Osteocyte (in vitro differentiated cells): ENCODE data around the gene OR4D1. TPM values are rescaled to one million over a fixed set of nuclear protein-coding genes. Genes with fewer than 3 reads are reported as not detected.

ENCODE experiments used
- DNase-seq: peaks from one replicate; pipeline ENCODE4 v3.0.0; 2021; ENCODE audit warnings: mixed read lengths; ENCODE audit not compliant: unreplicated experiment; ENCODE audit errors: extremely low spot score
- H3K27ac Mint-ChIP-seq: one replicate; pipeline ENCODE4 v1.8.0; 2021; ENCODE audit warnings: mild to moderate bottlenecking, mixed read lengths; ENCODE audit not compliant: unreplicated experiment
- H3K27me3 Mint-ChIP-seq: one replicate; pipeline ENCODE4 v1.8.0; 2021; ENCODE audit warnings: mixed read lengths; ENCODE audit not compliant: unreplicated experiment
- H3K36me3 Mint-ChIP-seq: one replicate; pipeline ENCODE4 v1.8.0; 2021; ENCODE audit warnings: mixed read lengths; ENCODE audit not compliant: unreplicated experiment
- H3K4me1 Mint-ChIP-seq: one replicate; pipeline ENCODE4 v1.8.0; 2021; ENCODE audit warnings: mixed read lengths; ENCODE audit not compliant: unreplicated experiment
- H3K4me3 Mint-ChIP-seq: one replicate; pipeline ENCODE4 v1.8.0; 2021; ENCODE audit warnings: mild to moderate bottlenecking, moderate library complexity, mixed read lengths; ENCODE audit not compliant: unreplicated experiment
- H3K9me3 Mint-ChIP-seq: one replicate; pipeline ENCODE4 v1.8.0; 2021; ENCODE audit warnings: mixed read lengths; ENCODE audit not compliant: unreplicated experiment
- CTCF ChIP-seq: fragments of 200-600 bp; sonication (generic); IDR thresholded peaks from 2 replicates; pipeline ENCODE4 v1.5.0; 2021; ENCODE audit warnings: antibody characterized with exemption, mild to moderate bottlenecking, moderate library complexity
- total RNA-seq: library from RNA; stranded (reverse); gene quantifications from 2 replicates; pipeline ENCODE4 v1.2.1, GENCODE V29; 2021

The OR4D1 gene
- total RNA-seq, 1 donor from 2014 or later, result 0.11 TPM

GRCh38 chr17:58208344-58208743 lies 60.2 kb downstream of the OR4D1 start:
- Mint-ChIP-seq H3K9me3 (no peaks in the 10 kb centered on the region), H3K27ac (no peak overlapping the region), H3K4me3 (no peak overlapping the region), H3K36me3 (peaks cover 22% of the 10 kb centered on the region), H3K4me1 (no peaks in the 10 kb centered on the region), H3K27me3 (no peaks in the 10 kb centered on the region)
- DNase-seq, result no peak
- no peak for TF ChIP-seq CTCF

Other genes with a start within 250 kb of the OR4D1 start
- gene CUEDC1, start 193.0 kb upstream of the OR4D1 start, total RNA-seq, result 34.7 and 38.4 TPM in 2 replicates
- 50.6 and 50.8 TPM in 2 replicates for gene VEZF1, start 160.1 kb upstream of the OR4D1 start, total RNA-seq
- 158 and 161 TPM in 2 replicates for gene SRSF1, start 141.1 kb upstream of the OR4D1 start, total RNA-seq
- gene DYNLL2, start 65.0 kb upstream of the OR4D1 start, total RNA-seq, result 18.8 and 20.5 TPM in 2 replicates
- not detected in 2 replicates for gene OR4D2, start 18.6 kb downstream of the OR4D1 start, total RNA-seq
- not detected in 2 replicates for gene EPX, start 44.3 kb downstream of the OR4D1 start, total RNA-seq
- 21.5 and 24.1 TPM in 2 replicates for gene MKS1, start 70.9 kb downstream of the OR4D1 start, total RNA-seq
- gene LPO, start 90.2 kb downstream of the OR4D1 start, total RNA-seq, result not detected in 2 replicates
- not detected in 2 replicates for gene MPO, start 132.6 kb downstream of the OR4D1 start, total RNA-seq
- 0.05 TPM in 1 of 2 replicates, not detected in the other for gene TSPOAP1, start 180.4 kb downstream of the OR4D1 start, total RNA-seq
- 77.0 and 80.6 TPM in 2 replicates for gene SUPT4H1, start 203.8 kb downstream of the OR4D1 start, total RNA-seq